GM19099 (cell line): ENCODE data around the gene MINDY1.

ENCODE experiments used
- POLR2A ChIP-seq: IDR thresholded peaks from 3 replicates; pipeline ENCODE4 v1.6.1; 2011; ENCODE audit warnings: low read depth; ENCODE audit not compliant: insufficient read length; ENCODE audit errors: extremely low read depth

MINDY1 gene

GRCh38 chr1:151006327-151007052 is at the start of gene MINDY1:
MINDY1 (minus strand) TSS chr1:151006902; CDS start chr1:151002617, 4,285 bp downstream.
- TF ChIP-seq POLR2A = peak; percentile 42

GRCh38 chr1:151056149-151056548 is 49.4 kb upstream of the MINDY1 start:
- TF ChIP-seq POLR2A = no peak

- no peak for TF ChIP-seq POLR2A
Observed at GRCh38 chr1:151055581-151055980, 48.9 kb upstream of the MINDY1 start.

- TF ChIP-seq POLR2A = no peak
Observed at GRCh38 chr1:151054971-151055547, 48.4 kb upstream of the MINDY1 start.

GRCh38 chr1:151051356-151052009 is 44.8 kb upstream of the MINDY1 start:
- TF ChIP-seq POLR2A = peak; percentile 9

GRCh38 chr1:151050051-151050688 is 43.5 kb upstream of the MINDY1 start:
- no peak for TF ChIP-seq POLR2A

GRCh38 chr1:151049458-151049857 is 42.8 kb upstream of the MINDY1 start:
- TF ChIP-seq POLR2A = no peak

GRCh38 chr1:151048645-151049032 is 41.9 kb upstream of the MINDY1 start:
- peak; percentile 16 for TF ChIP-seq POLR2A

GRCh38 chr1:151047925-151048644 is 41.4 kb upstream of the MINDY1 start:
- TF ChIP-seq POLR2A = no peak

GRCh38 chr1:151047591-151047924 is 40.9 kb upstream of the MINDY1 start, which contains the start of gene C1orf56:
C1orf56 (plus strand) TSS chr1:151047751; CDS start chr1:151047848, 97 bp downstream.
- TF ChIP-seq POLR2A = peak; percentile 63

- TF ChIP-seq POLR2A = no peak
Observed at GRCh38 chr1:151043163-151043562, 36.5 kb upstream of the MINDY1 start.

- TF ChIP-seq POLR2A = no peak
Observed at GRCh38 chr1:151039521-151039920, 32.8 kb upstream of the MINDY1 start.

- TF ChIP-seq POLR2A = no peak
Observed at GRCh38 chr1:151037032-151037431, 30.3 kb upstream of the MINDY1 start.

- no peak for TF ChIP-seq POLR2A
Observed at GRCh38 chr1:151036356-151036755, 29.7 kb upstream of the MINDY1 start, which contains the start of gene BNIPL. BNIPL (plus strand) TSS chr1:151036586; CDS start chr1:151036726, 140 bp downstream.

GRCh38 chr1:151035167-151035566 is 28.5 kb upstream of the MINDY1 start:
- TF ChIP-seq POLR2A = no peak

- no peak for TF ChIP-seq POLR2A
Observed at GRCh38 chr1:151032164-151032563, 25.5 kb upstream of the MINDY1 start.

- TF ChIP-seq POLR2A = no peak
Observed at GRCh38 chr1:151026460-151026859, 19.8 kb upstream of the MINDY1 start.
